Stimulated activated CD8-positive, alpha-beta memory T cell treated with anti-CD3 and anti-CD28 coated beads, Interleukin-12 subunit alpha, Interleukin-12 subunit beta, amount 100 ng/mL, for 4 hours (primary cell): ENCODE results near the gene TMOD3.

ENCODE experiments used
- DNase-seq: peaks from one replicate; pipeline ENCODE4 v3.0.0-alpha.2; 2020; ENCODE audit warnings: low read depth

Gene TMOD3

DNA sequence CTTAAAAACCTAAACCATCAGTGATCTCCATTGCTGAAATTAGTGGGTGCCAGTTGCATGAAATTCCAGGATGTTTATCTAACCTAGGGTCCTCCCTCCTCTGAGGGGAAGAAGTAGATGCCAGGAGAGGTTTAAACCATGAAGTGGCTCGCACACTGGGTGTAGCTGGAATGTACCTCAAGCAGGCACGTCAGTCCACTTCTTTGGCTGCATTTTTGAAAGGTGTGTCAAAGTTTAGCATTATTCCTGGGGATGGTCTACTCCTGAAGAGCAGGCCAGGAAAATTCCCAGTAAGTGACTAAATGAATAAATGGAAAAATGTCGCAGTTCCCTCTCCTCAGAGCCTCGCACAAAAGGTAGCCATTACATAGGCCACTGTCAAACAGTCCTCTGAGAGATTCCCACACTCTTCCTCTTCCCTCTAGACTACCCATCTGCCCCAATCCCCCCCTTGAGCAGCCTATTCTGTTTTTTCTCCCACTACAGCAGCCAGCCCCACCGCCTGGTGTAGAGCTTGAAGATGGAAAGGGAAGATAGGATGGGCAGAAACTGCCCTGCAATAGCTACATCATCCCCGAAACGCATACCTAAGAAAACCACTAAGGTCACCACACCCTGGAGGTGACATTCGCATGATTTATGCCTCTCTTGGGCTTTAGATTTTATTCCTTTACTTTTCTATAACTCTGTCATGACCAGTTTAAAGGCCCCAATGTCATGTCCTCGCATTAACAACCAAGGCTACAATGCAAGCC, 655 bp upstream of the TMOD3 start:
- no peak for DNase-seq

DNA sequence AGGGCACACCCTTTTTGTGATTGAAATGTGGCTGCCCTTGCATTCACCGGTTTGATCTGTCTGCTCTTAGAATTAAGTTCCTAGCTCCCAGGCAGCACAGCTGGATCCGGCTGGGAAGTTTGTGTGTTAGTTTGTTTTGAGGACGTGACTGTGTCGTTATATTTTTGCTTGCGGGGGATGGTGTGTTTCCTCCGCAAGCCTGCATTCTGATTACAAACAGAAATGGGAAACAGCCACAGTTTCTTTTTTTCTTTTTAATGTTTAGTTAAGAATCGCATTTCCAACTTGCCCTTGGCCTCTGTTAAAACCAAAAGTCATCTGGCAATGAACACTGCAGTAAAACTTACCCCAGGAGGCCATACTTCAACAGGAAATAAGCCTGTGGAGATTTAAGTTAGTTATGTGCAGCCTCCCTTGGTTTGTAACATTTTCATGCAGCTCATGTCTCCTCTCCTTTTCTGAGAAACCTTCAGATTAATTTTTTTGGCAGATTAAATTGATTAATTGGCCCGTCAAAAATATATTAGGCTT, 888 bp downstream of the TMOD3 start:
- DNase-seq, result no peak

DNA sequence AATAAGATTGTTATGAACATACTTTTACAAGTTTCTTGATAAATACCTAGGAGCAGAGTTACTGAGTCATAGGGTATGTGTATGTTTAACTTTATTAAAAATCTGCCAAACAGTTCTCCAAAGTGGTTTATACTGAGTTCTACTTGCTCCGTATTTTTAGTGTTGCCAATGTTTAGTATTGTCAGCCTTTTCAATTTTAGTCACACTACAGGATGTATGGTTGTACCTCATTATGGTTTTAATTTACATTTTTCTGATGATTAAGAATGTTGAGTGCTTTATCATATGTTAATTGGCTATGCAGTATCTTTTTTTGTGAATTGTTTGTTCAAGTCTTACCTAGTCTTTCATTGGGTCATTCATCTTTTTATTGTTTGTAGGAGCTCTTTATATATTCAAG, 4.3 kb downstream of the TMOD3 start:
- DNase-seq, result no peak

DNA sequence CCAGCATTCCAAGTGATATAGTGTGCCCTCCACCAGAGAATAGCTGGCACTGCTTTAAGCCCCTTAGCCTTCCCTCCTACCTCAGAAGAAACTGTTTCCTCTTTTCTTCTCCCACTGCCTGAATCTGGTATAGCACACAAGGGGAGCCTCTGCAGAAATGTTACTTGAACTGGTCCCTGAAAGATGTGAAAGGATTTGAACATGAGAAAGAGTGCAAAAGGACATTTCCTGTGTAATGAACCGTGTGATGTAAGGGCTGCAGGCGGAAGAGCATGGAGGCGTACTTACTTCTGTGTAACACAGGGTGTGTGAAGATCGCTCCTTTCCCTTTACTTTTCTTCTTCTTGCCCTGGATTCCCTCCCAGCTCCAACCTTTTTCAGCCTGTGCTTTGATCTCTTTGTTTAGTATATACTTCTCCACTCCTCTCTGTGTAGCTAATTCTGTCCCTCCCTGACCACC, 8.4 kb downstream of the TMOD3 start:
- no peak for DNase-seq

DNA sequence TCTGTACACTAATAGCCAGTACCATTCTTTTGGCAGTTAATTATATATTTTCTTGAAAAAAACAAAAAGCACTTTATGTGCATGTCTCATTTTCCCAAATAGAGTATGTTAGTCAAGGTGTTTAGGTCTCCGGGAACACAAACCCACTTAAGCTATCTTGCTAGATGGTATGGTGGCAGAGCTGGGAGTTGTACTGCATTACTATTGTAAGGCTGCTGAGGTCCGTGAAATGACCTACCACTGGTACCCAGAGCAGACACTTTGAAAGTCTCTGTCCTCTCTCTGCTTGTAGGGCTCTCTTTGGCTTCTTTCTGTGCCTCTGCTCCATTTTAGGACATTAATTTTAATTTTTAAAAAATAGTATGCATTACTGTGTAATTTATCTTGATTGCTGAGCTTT, 8.8 kb downstream of the TMOD3 start:
- no peak for DNase-seq

DNA sequence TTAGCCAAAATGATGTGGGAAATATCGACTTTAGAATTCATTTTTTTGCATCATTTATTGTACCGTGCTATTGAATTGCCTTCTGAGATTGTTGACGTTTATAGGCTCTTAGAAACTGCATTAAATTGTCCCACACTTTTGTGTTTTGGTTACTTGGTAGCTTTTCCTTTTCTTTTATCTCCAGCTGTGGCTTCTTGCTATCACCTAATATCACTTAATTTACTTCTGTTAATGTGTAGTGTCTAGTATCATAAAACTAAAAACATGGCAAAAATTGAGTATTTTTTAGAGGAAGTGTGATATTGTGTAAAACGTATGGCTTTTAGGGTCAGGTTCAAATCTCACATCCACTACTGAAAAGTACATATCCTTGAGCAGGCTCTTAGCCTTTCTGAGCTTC, 11.2 kb downstream of the TMOD3 start:
- no peak for DNase-seq

DNA sequence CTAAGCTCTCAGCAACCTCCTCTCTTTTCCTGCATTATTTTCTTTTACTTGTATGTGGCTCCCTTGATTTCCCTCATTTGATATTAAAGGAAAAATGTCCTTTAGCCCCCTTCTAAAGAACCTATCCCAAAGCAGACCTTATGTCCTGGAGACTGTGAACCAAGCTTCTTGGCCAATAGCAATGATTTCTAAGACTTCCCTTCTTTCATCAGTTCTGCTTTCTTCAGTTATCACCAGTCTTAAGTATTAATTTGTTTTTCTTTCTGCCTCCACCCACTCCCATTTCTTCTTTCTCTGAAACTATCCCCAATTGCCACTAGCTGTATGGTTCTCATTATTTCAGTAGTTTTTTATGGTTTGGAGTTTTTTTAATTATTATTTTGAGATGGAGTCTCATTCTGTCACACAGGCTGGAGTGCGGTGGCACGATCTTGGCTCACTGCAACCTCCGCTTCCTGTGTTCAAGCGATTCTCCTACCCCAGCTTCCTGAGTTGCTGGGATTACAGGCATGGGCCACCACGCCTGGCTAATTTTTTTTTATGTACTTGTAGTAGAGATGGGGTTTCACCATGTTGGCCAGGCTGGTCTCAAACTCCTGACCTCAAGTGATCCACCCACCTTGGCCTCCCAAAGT, 12.1 kb downstream of the TMOD3 start:
- DNase-seq, result no peak

DNA sequence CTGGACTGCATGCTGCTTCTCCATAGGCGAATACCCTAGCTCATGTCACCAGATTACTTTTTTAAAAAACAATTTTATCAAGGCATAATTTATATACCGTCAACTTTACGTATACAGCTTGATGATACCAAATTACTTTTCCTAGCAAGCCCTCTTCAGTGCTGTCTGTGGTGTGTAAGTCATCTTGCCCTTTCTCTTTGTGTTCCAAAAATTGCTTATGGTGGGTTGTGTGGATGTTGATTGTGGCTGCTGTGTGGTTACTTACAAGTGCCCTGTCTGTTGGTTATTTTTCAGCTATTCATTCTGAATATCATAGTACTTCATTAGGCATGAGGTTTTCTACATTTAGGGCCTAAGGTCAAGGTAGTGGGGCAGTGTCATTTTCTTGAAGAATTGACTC, 12.8 kb downstream of the TMOD3 start:
- no peak for DNase-seq

DNA sequence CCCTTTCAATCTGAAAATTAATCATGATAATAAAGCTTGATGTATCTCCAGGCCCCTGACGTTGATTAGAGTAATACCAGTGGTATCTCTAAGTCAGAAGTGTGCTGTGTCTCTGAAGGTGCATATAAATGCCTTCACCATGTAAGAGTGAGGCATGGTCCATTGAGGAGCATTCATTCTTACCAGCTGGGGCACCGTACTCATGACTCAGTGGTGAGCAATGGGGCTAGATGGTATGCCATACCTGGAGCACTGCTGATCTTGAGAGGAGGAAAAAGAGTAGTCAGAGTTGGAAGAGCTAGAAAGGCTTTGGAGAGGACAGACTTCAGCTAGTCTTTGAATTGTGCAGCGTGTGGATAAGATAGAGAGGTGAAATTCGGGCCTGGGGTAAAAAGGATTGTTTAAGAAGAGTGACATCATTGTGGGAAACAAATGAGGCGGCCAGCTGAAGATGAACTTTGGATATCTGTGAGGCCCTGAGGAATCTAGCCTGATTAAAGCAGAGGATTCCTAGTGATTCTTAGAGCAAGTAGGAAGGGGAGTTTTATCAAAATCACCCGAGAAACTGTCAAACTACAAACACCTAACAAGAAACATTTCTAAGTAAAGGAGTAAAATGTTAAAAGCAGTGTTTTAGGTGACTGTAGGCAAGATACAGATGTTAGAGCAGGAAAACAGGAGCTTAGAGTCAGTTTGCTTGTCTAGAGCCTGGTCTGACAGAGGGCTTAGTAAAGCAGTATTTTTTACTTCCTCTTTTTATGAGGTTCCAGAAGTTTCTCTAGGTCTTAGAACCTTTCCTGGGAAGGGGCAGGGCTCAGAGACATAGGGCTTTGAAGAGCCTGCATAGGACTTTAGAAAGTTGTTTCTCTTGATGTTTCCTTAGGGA, 13.6 kb downstream of the TMOD3 start:
- DNase-seq, result no peak

DNA sequence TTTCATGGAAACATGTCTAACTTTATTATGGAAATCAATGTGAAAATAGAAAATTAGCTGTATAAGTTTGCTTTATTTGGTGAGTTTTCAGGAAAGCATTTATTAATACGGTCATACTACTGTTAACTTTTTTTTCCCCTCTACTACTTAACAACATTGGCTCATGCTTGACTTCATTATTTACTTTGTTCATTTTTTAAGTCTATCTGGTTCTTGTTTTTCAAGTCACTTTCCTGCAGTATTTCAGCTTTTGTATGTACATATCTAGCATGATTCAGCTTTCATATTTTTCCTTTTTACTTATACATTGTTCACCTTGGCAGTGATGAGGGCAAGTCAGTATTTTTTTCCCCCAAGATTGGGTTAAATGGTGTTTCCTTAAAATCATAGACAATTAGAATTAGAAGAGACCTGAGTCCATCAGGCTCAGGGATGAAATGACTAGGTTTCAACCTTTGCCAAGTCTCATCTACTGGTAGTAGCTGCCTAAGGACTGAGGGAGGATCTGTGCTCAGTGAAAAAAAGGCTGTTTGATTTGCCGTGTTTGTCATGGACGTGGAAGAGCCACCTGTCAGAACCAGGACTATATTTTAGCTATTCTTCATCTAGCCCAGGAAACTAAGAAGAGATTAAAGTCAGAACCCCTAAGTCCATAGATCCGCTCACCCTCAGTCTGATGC, 15.4 kb downstream of the TMOD3 start:
- DNase-seq, result no peak

DNA sequence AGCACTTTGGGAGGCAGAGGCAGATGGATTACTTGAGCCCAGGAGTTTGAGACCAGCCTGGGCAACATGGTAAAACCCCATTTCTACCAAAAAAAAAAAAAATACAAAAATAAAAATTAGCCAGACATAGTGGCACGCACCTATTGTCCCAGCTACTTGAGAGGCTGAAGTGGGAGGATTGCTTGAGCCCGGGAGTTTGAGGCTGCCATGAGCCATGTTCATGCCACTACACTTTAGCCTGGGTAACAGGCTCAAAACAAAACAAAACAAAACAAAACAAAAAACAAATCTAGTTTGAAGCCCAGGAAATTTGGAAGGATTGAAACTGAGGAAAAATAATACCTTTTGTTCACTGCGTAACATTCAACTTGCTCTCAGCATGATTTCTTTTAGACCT, 16.6 kb downstream of the TMOD3 start:
- no peak for DNase-seq

DNA sequence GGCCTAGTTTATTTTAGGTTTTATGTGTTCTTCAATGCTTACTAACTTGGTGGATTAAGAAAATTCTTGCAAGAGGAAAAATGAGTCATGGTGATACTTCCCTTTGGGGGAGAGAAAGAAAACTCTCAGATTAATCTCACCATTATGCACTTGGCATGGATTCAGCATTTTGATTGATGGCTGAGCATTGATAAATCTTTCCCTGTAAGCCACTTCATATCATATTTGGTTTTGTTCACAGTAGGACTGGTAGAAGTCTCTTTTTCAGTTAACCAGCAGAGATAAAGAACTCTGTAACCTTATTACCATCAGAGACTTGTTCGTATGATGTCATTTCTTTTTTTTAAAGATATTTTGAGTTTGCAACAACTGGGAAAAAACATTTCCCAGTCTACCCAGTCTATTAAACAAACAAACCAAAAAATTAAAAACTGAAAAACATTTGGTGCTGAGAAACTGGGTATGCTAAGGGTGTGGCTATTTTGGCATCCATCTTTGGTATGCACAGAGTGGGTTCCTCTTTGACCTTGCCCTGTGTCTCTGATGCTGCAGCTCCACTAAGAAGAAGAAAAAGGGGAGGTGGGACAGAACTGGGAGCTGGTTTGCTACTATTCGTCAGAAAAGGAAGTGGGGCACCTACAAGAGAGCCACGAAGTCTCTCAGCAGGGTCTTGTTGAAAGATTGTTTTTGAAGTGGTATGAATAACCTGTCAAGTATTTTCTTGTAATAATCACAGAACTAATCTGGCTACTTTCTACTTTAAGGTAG, 17.2 kb downstream of the TMOD3 start:
- no peak for DNase-seq

DNA sequence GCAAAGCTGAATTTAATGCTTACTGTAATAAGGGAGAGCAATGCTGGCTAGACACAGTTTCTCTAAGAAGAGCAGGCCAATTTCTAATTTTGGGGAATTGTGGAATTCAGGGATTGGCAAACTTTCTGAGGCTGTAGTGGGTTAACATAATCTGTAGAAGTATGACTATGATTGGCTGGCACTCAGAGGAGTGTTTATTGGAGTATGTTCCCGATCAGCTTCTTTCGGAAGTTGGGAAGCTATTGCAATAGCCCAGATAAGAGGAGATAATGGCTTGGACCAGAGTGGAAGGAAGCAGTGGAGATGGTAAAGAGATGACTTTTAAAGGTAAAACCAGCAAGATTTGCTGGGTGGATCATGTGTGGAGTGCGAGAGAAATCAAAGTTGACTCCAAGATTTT, 19.4 kb downstream of the TMOD3 start:
- DNase-seq, result no peak

DNA sequence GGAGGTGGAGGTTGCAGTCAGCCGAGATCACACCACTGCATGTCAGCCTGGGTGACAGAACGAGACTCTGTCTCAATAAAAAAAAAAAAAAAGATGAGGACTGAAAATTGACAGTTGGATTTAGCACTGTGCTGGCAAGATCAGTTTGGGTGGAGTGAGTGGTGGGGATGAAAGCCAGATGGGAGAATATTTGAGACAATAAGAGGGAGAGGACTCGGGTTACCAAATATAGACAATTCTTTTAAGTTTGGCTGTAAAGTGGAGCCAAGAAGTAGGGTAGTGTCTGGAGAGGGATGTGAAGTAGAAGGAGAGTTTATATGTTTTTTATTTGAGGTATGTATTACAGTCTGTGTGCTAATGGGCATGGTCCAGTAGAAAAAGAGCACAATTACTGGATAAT, 20.4 kb downstream of the TMOD3 start:
- no peak for DNase-seq

DNA sequence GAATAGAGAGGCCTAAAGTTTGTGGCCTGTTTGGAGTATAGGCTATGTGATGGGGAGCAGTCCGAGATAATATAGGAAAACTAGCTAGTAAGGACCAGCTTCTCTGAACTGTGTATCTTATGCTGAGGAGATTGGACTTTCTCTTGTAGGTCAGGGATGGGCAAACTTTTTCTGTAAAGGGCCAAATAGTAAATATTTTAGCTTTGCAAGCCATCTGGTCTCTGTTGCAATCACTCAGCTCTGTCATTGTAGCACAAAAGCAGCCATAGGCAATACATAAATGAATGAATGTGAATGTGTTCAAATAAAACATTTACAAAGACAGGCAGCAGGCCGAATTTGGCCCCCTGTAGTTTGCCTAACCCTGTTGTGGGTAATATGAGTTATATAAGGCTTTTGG, 24.5 kb downstream of the TMOD3 start:
- no peak for DNase-seq

DNA sequence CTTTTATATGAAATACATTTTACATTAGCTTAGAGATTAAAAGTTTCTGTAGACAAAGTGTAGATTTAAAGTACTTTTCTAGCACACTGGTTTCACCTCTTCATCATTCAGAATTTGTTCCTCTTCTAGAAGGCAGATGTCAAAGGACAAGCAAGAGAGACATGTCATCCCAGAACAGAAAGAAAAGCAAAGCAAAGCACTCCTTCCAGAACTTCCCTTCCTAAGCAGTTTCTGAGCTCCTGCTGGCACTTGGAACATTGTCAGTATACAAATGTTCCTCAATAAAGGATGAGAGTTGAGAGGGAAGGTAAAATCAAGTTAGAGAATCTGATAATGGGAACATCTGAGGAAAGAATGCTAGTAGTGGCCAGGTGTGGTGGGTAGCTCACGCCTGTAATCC, 26.2 kb downstream of the TMOD3 start:
- no peak for DNase-seq

DNA sequence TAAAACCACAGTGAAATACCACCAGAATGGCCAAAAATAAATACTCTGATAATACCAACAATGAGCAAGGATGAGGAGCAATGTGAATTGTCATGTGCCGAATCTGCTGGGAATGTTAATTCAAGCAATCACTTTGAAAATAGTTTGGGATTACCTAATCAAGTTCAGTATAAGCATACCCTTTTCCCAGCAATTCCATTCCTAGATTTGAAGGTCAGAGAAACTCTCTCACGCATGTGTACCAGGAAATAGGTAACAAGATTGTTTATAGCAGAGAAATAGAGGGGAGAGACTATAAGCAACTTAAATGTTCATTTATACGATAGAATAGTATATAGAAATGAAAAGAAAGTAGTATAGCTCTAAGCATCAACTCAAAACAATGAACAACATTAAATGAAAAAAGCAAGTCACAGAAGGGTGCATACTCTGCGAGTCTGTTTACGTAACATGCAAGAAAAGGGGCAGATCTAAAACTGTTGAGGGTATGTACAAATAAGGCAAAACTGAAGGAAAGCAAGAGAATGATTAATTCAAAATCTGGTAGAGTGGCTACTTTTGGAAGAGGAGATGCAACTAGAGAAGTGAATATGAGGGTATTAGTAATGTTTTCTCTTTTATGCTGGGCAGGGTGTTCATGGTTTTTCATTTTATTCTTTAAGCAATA, 27.4 kb downstream of the TMOD3 start:
- DNase-seq, result no peak

DNA sequence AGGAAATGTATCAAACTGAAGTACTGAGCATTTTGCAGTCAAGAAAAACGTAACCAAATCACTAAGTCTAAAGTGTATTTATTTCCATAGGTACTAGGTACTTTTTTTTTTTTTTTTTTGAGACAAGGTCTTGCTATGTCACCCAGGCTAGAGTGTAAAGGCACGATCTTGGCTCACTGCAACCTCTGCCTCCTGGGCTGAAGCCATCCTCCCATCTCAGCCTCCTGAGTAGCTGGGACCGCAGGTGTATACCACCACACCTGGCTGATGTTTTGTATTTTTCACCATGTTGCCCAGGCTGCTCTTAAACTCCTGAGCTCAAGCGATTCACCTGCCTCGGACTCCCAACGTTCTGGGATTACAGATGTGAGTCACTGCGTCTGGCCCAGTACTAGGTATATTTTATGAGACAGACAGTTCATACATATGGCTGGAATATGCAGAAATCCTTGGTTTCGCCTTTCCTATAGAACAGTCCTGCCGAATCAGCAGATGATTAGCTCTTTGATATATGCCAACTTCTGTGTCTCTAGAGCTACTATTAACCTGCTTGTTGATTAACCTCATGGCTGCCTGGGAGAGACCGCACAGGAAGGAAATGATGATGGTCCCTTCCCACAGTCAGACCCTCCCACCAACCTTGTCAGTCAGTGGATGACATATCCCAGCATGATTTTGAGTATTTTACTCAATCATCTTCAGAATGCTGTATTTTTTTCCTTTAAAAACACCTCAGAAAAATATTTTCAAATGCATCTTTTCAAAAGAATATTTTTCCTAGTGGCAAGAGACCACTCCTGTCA, 32.3 kb downstream of the TMOD3 start:
- peak; percentile 33 for DNase-seq

DNA sequence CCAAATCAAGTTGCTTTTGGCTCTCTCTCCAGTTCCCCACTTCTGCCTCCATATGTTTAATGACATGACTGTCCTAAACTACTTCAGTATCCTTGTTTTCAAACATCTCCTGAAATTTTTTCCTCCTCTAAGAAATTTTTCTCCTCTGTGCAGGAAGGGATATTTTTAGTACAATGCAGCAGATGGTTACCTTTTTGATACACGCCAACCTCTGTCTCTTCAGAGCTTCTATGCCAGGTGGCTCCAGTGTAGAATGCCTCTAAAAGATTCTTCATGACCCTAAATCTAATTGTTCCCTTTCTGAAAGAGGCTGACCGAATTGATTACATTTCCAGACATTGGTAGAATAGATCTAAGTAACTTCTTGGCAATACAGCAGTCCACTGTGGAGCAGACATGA, 33.7 kb downstream of the TMOD3 start:
- no peak for DNase-seq
